ENCODE measurements around the gene KCNH5.

- TF ChIP-seq CTCF (IDR thresholded peaks at IDR 0.05; ENCODE audit: low read length) (no peak), EZH2phosphoT487 (IDR thresholded peaks at IDR 0.05; ENCODE audit: low read length) (no peak), EZH2 (optimal IDR thresholded peaks at IDR 0.05; ENCODE audit: low read depth, low read length) (no peak)
These were observed 225.3 kb downstream of the KCNH5 start for GRCh38 chr14:62819931-62820330.

Data from MM.1S (cell line).